CD8-positive, alpha-beta memory T cell (primary cell): ENCODE results near the gene DENND4C. TPM values are rescaled to one million over a fixed set of nuclear protein-coding genes. Genes with fewer than 3 reads are reported as not detected.

Experiments
- CTCF ChIA-PET: fragments of 350-600 bp; sonication (Branson Sonifier 250); formaldehyde crosslinking; loops from one replicate; lab custom pipeline; 2021; ENCODE audit warnings: antibody characterized with exemption; lab: Charles Lee
- POLR2A ChIA-PET: fragments of 350-600 bp; sonication (Branson Sonifier 250); formaldehyde crosslinking; loops from one replicate; lab custom pipeline; 2021; ENCODE audit warnings: antibody characterized with exemption; lab: Charles Lee
- DNase-seq, 5 donors: peaks; one replicate each; pipeline versions ENCODE4 v3.0.0 to v3.0.0-alpha.2; 2020 to 2022; ENCODE audit warnings: mixed read lengths in 1 of 5
- H3K27ac ChIP-seq: one replicate; pipeline ENCODE4 v1.7.0; 2013; ENCODE audit warnings: low read depth, mild to moderate bottlenecking, low read length, moderate library complexity
- H3K27me3 ChIP-seq: 2 replicates; pipeline ENCODE4 v1.7.0; 2013; ENCODE audit warnings: low read length, mild to moderate bottlenecking; ENCODE audit not compliant: insufficient read depth, poor library complexity, severe bottlenecking
- H3K36me3 ChIP-seq: 2 replicates; pipeline ENCODE4 v1.7.0; 2013; ENCODE audit warnings: mild to moderate bottlenecking, low read length, moderate library complexity; ENCODE audit not compliant: insufficient read depth
- H3K4me1 ChIP-seq: 2 replicates; pipeline ENCODE4 v1.7.0; 2013; ENCODE audit warnings: mild to moderate bottlenecking, low read length, moderate library complexity; ENCODE audit not compliant: insufficient read depth
- H3K4me3 ChIP-seq: 2 replicates; pipeline ENCODE4 v1.7.0; 2013; ENCODE audit warnings: mild to moderate bottlenecking, low read length
- H3K9me3 ChIP-seq: 2 replicates; pipeline ENCODE4 v1.7.0; 2013; ENCODE audit warnings: mild to moderate bottlenecking, low read length
- H3K27ac Mint-ChIP-seq, 8 donors: one replicate each; pipeline ENCODE4 v1.8.0; 2020 to 2021; ENCODE audit warnings: mixed read lengths in 8 of 8, mild to moderate bottlenecking in 6 of 8, inconsistent platforms in 3 of 8, moderate library complexity in 3 of 8
- H3K27me3 Mint-ChIP-seq, 2 donors: one replicate each; pipeline ENCODE4 v1.8.0; 2020 to 2021; ENCODE audit warnings: mixed read lengths in 2 of 2, mild to moderate bottlenecking in 1 of 2, moderate library complexity in 1 of 2
- H3K36me3 Mint-ChIP-seq, 3 donors: one replicate each; pipeline ENCODE4 v1.8.0; 2020 to 2021; ENCODE audit warnings: mixed read lengths in 3 of 3, inconsistent platforms in 1 of 3, mild to moderate bottlenecking in 1 of 3
- H3K4me1 Mint-ChIP-seq, 3 donors: one replicate each; pipeline ENCODE4 v1.8.0; 2020 to 2021; ENCODE audit warnings: mixed read lengths in 3 of 3, inconsistent platforms in 1 of 3, mild to moderate bottlenecking in 1 of 3
- H3K4me3 Mint-ChIP-seq, 7 donors: one replicate each; pipeline ENCODE4 v1.8.0; 2020 to 2021; ENCODE audit warnings: mixed read lengths in 7 of 7, mild to moderate bottlenecking in 6 of 7, moderate library complexity in 4 of 7, inconsistent platforms in 2 of 7
- H3K9me3 Mint-ChIP-seq, 5 donors: one replicate each; pipeline ENCODE4 v1.8.0; 2020 to 2022; ENCODE audit warnings: mixed read lengths in 5 of 5, mild to moderate bottlenecking in 3 of 5, moderate library complexity in 2 of 5, inconsistent platforms in 1 of 5
- polyA plus RNA-seq: library from polyadenylated mRNA; unstranded; fragments of 300-500 nt; fragmentation: Illumina TruSeq; gene quantifications from one replicate; pipeline ENCODE4 v1.2.3, GENCODE V29; 2021
- total RNA-seq, 2 experiments: library from RNA; stranded (reverse); gene quantifications; one replicate each; pipeline ENCODE4 v1.2.3, GENCODE V29; 2021

The DENND4C gene
- total RNA-seq = 10 to 100 TPM; 19.8 to 20.0 TPM
- 46.6 TPM for polyA plus RNA-seq

- peak within 1 kb of the TSS in 2 of 7 donors; percentile 87 to 93 for H3K4me3 Mint-ChIP-seq
- H3K27me3 ChIP-seq = no peaks in the 10 kb centered on the region
- peak within 1 kb of the TSS in 6 of 8 donors; percentile 81 to 93 (median 86) for H3K27ac Mint-ChIP-seq
- peak; percentile 69 to 88 (median 80) for DNase-seq
- no peaks in the 10 kb centered on the region for H3K27me3 Mint-ChIP-seq
- H3K4me1 ChIP-seq = peaks cover 16% of the 10 kb centered on the region
- H3K27ac ChIP-seq = peak within 1 kb of the TSS; percentile 79
- H3K4me1 Mint-ChIP-seq = peaks cover 15 to 24% (median 15%) of the 10 kb centered on the region in 3 donors
- no peaks in the 10 kb centered on the region for H3K9me3 Mint-ChIP-seq
- no peaks in the 10 kb centered on the region for H3K36me3 ChIP-seq
- peaks cover 0 to 5% (median 0%) of the 10 kb centered on the region in 3 donors for H3K36me3 Mint-ChIP-seq
- no peaks in the 10 kb centered on the region for H3K9me3 ChIP-seq
- ChIA-PET CTCF (interaction anchor here (0.7 to 1.3 kb wide), 3 partner anchors 29 to 43 kb away, joined by 3 read pairs; no protein-coding TSS in a partner anchor), POLR2A (interaction anchor here (1.0 to 2.3 kb wide), 4 partner anchors 46 to 181 kb away, joined by 4 to 12 read pairs (median 8); partner anchors contain the start of genes RPS6 and RRAGA)
- H3K4me3 ChIP-seq = peak within 1 kb of the TSS; percentile 78
Observed at GRCh38 chr9:19230355-19231125, at the start of gene DENND4C. DENND4C (plus strand) TSS chr9:19230693; CDS start chr9:19276175, 45,482 bp downstream.

DNA sequence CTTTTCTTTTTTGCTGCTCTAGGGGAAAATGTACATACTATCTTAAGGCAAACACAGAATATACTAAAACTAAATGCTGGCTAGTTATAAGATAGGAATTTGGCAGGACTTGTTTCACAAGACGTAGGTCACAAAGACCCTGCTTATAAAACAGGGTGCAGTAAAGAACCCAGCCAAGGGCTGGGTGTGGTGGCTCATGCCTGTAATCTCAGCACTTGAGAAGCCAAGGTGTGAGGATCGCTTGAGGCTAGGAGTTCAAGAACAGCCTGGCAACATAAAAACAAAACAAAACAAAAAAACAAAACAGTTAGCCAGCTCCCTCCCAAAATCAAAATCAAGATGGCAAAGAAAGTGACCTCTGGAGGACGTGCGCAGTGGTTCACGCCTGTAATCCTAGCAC, 49.5 kb upstream of the DENND4C start:
- Mint-ChIP-seq H3K27me3 (no peaks in the 10 kb centered on the region), H3K36me3 (no peaks in the 10 kb centered on the region), H3K4me1 (peaks cover 27 to 38% (median 27%) of the 10 kb centered on the region in 3 donors), H3K4me3 (peak overlapping the region in 2 of 7 donors; percentile 12 to 25), H3K9me3 (no peaks in the 10 kb centered on the region), H3K27ac (peak overlapping the region in 6 of 8 donors; percentile 54 to 97 (median 90))
- no peak overlapping the region for H3K27ac ChIP-seq
- DNase-seq = peak in 1 of 5 donors; percentile 28
- no peaks in the 10 kb centered on the region for H3K36me3 ChIP-seq
- no peaks in the 10 kb centered on the region for H3K9me3 ChIP-seq
- CTCF ChIA-PET = interaction anchor here (0.6 to 1.7 kb wide), 2 partner anchors 95 to 284 kb away, joined by 3 to 5 read pairs; no protein-coding TSS in a partner anchor
- H3K27me3 ChIP-seq = no peaks in the 10 kb centered on the region
- POLR2A ChIA-PET = no interaction called here
- peaks cover 25% of the 10 kb centered on the region for H3K4me1 ChIP-seq
- H3K4me3 ChIP-seq = no peak overlapping the region

- Mint-ChIP-seq H3K9me3 (no peaks in the 10 kb centered on the region), H3K4me3 (peak overlapping the region in 3 of 7 donors; percentile 2 to 61 (median 41)), H3K27me3 (no peaks in the 10 kb centered on the region), H3K4me1 (peaks cover 30 to 38% (median 31%) of the 10 kb centered on the region in 3 donors), H3K36me3 (no peaks in the 10 kb centered on the region), H3K27ac (peak overlapping the region; percentile 74 to 97 (median 90))
- ChIA-PET POLR2A (no interaction called here), CTCF (interaction anchor here (1.7 kb wide), 1 partner anchor 283 kb away, joined by 5 read pairs; no protein-coding TSS in a partner anchor)
- Histone ChIP-seq H3K4me3 (no peak overlapping the region), H3K27me3 (no peaks in the 10 kb centered on the region), H3K9me3 (no peaks in the 10 kb centered on the region), H3K4me1 (peaks cover 25% of the 10 kb centered on the region), H3K36me3 (no peaks in the 10 kb centered on the region), H3K27ac (no peak overlapping the region)
- no peak for DNase-seq
Observed at GRCh38 chr9:19181561-19181960, 48.9 kb upstream of the DENND4C start.

DNA sequence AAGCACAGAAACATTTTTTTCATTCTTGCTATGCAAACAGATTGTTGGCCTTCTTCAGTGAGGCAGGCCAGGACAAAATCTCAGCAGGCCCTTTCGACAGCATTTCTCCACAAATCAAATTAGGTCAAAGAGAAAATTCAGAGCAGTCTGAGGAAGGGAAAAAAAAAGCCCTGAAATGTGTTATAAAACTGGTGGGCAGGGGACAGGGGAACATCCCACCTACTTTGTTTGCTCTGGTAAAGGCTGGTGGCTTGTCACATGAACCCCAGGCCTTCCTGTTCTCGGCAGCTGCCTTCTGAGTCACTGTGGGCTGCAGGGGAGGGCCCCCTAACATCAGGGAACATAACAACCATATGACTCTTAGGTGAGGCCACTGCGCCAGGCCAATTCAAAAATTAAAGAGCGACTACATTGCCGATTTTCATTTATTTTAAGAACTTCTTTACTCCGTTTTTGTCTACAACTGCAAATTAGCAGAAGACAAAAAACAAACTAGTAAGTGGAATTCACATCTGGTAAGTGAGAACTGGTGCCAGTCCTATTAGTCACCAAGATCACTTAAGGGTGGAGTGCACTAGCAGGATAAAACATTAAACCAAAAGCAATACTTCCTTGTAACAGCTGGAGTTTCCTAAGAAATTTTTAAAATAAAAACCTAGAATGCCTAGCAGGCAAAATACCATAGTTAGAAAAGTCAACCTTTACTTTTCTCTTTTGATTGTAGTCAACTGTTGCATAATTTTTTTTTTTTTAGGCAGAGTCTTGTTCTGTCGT, 46.2 kb upstream of the DENND4C start:
- Histone ChIP-seq H3K4me1 (peaks cover 25% of the 10 kb centered on the region), H3K4me3 (no peak overlapping the region)

GRCh38 chr9:19185191-19185590, 45.3 kb upstream of the DENND4C start:
- no peaks in the 10 kb centered on the region for H3K9me3 ChIP-seq
- Mint-ChIP-seq H3K9me3 (no peaks in the 10 kb centered on the region), H3K36me3 (no peaks in the 10 kb centered on the region), H3K27me3 (no peaks in the 10 kb centered on the region), H3K4me1 (peaks cover 30 to 38% (median 31%) of the 10 kb centered on the region in 3 donors), H3K27ac (peak overlapping the region in 6 of 8 donors; percentile 63 to 100 (median 94)), H3K4me3 (peak overlapping the region in 1 of 7 donors; percentile 51)
- no peak overlapping the region for H3K4me3 ChIP-seq
- H3K27me3 ChIP-seq = no peaks in the 10 kb centered on the region
- no peaks in the 10 kb centered on the region for H3K36me3 ChIP-seq
- no peak for DNase-seq
- CTCF ChIA-PET = interaction anchor here (0.6 to 4.2 kb wide), 4 partner anchors 11 to 96 kb away, joined by 3 to 22 read pairs (median 4); no protein-coding TSS in a partner anchor
- peak overlapping the region; percentile 60 for H3K27ac ChIP-seq
- POLR2A ChIA-PET = interaction anchor here (1.5 to 2.4 kb wide), 3 partner anchors 45 to 195 kb away, joined by 6 to 12 read pairs (median 9); partner anchors contain the start of genes DENND4C, RPS6 and RRAGA
- H3K4me1 ChIP-seq = peaks cover 25% of the 10 kb centered on the region

More for the DNA sequence above, 46.2 kb upstream of the DENND4C start:
- peak overlapping the region; percentile 4 to 90 (median 73) for H3K4me3 Mint-ChIP-seq
- peak overlapping the region; percentile 92 to 100 (median 96) for H3K27ac Mint-ChIP-seq
- DNase-seq = peak; percentile 68 to 91 (median 79)
- peak overlapping the region; percentile 60 for H3K27ac ChIP-seq
- CTCF ChIA-PET = interaction anchor here (0.7 to 4.2 kb wide), 9 partner anchors 10 to 280 kb away, joined by 3 to 22 read pairs (median 5); partner anchors contain the start of gene RRAGA
- H3K9me3 Mint-ChIP-seq = no peaks in the 10 kb centered on the region
- H3K36me3 Mint-ChIP-seq = no peaks in the 10 kb centered on the region
- no peaks in the 10 kb centered on the region for H3K27me3 ChIP-seq
- H3K36me3 ChIP-seq = no peaks in the 10 kb centered on the region
- H3K4me1 Mint-ChIP-seq = peaks cover 30 to 38% (median 31%) of the 10 kb centered on the region in 3 donors
- H3K27me3 Mint-ChIP-seq = no peaks in the 10 kb centered on the region
- POLR2A ChIA-PET = interaction anchor here (0.9 to 2.4 kb wide), 5 partner anchors 46 to 195 kb away, joined by 3 to 12 read pairs (median 6); partner anchors contain the start of genes DENND4C, RPS6 and RRAGA
- H3K9me3 ChIP-seq = no peaks in the 10 kb centered on the region

GRCh38 chr9:19186232-19186631, 44.3 kb upstream of the DENND4C start:
- peaks cover 0 to 2% (median 0%) of the 10 kb centered on the region in 3 donors for H3K36me3 Mint-ChIP-seq
- Histone ChIP-seq H3K27ac (no peak overlapping the region), H3K4me3 (no peak overlapping the region), H3K36me3 (no peaks in the 10 kb centered on the region), H3K27me3 (no peaks in the 10 kb centered on the region), H3K4me1 (peaks cover 25% of the 10 kb centered on the region), H3K9me3 (no peaks in the 10 kb centered on the region)
- peak overlapping the region in 7 of 8 donors; percentile 5 to 100 (median 73) for H3K27ac Mint-ChIP-seq
- peaks cover 0 to 1% of the 10 kb centered on the region in 2 donors for H3K27me3 Mint-ChIP-seq
- H3K4me1 Mint-ChIP-seq = peaks cover 26 to 33% (median 30%) of the 10 kb centered on the region in 3 donors
- ChIA-PET CTCF (no interaction called here), POLR2A (no interaction called here)
- H3K4me3 Mint-ChIP-seq = peak overlapping the region in 1 of 7 donors; percentile 13
- DNase-seq = no peak
- H3K9me3 Mint-ChIP-seq = no peaks in the 10 kb centered on the region

DNA sequence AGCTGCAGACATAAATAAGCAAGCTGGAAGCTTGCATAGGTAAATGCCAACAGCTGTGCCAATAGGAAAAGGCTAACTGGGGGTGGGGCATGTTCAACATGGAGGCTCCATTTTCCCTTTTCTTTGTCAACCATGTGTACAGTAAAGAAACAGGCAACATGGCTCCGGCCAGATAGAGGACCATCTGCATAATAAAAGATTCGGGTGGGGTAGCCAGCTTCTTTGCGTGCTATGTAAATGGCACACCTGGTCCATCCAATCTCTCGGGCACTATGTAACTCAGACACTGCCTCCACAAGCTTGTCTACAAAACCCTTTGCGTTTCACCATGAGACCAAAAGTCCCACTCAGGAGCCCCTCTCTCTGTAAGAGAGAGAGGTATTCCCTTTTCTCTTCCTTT, 41.7 kb upstream of the DENND4C start:
- ChIA-PET POLR2A (interaction anchor here (0.6 kb wide), 1 partner anchor 76 kb away, joined by 3 read pairs; no protein-coding TSS in a partner anchor), CTCF (no interaction called here)
- H3K27me3 Mint-ChIP-seq = peaks cover 0 to 1% of the 10 kb centered on the region in 2 donors
- Histone ChIP-seq H3K27ac (no peak overlapping the region), H3K4me1 (peaks cover 11% of the 10 kb centered on the region), H3K36me3 (no peaks in the 10 kb centered on the region), H3K27me3 (no peaks in the 10 kb centered on the region), H3K9me3 (no peaks in the 10 kb centered on the region), H3K4me3 (no peak overlapping the region)
- H3K27ac Mint-ChIP-seq = no peak overlapping the region
- peaks cover 14 to 21% (median 19%) of the 10 kb centered on the region in 3 donors for H3K4me1 Mint-ChIP-seq
- H3K4me3 Mint-ChIP-seq = no peak overlapping the region
- no peak for DNase-seq
- no peaks in the 10 kb centered on the region for H3K9me3 Mint-ChIP-seq
- peaks cover 0 to 5% (median 0%) of the 10 kb centered on the region in 3 donors for H3K36me3 Mint-ChIP-seq
